Measurements from ENCODE around the gene ELOA. TPM values are rescaled to one million over a fixed set of nuclear protein-coding genes. Genes with fewer than 3 reads are reported as not detected.
A peak's percentile ranks its signal among the peaks of the same experiment; 100 is the strongest.

ELOA gene
- total and polyA plus RNA-seq, 2 of the 13 experiments (the other 11 are each of a cell fraction or from before 2014, with no cell fraction given): 14.2 to 28.5 TPM

- TF ChIP-seq KAT2B (IDR thresholded peaks at IDR 0.05; ENCODE audit: borderline replicate concordance, low read depth, low read length): no peak
- TF ChIP-seq, protein P1, sequence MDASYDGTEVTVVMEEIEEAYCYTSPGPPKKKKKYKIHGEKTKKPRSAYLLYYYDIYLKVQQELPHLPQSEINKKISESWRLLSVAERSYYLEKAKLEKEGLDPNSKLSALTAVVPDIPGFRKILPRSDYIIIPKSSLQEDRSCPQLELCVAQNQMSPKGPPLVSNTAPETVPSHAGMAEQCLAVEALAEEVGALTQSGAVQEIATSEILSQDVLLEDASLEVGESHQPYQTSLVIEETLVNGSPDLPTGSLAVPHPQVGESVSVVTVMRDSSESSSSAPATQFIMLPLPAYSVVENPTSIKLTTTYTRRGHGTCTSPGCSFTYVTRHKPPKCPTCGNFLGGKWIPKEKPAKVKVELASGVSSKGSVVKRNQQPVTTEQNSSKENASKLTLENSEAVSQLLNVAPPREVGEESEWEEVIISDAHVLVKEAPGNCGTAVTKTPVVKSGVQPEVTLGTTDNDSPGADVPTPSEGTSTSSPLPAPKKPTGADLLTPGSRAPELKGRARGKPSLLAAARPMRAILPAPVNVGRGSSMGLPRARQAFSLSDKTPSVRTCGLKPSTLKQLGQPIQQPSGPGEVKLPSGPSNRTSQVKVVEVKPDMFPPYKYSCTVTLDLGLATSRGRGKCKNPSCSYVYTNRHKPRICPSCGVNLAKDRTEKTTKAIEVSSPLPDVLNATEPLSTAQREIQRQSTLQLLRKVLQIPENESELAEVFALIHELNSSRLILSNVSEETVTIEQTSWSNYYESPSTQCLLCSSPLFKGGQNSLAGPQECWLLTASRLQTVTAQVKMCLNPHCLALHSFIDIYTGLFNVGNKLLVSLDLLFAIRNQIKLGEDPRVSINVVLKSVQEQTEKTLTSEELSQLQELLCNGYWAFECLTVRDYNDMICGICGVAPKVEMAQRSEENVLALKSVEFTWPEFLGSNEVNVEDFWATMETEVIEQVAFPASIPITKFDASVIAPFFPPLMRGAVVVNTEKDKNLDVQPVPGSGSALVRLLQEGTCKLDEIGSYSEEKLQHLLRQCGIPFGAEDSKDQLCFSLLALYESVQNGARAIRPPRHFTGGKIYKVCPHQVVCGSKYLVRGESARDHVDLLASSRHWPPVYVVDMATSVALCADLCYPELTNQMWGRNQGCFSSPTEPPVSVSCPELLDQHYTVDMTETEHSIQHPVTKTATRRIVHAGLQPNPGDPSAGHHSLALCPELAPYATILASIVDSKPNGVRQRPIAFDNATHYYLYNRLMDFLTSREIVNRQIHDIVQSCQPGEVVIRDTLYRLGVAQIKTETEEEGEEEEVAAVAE (CRISPR knock-in tag; IDR thresholded peaks at IDR 0.05; ENCODE audit: borderline replicate concordance): no peak; the same call in 1 of the 2 replicates
- no peak for TF ChIP-seq STAT5B (CRISPR knock-in tag; IDR thresholded peaks at IDR 0.05)
- TF ChIP-seq SETDB1 (CRISPR knock-in tag; IDR thresholded peaks at IDR 0.05; ENCODE audit: borderline replicate concordance): no peak
- TF ChIP-seq MXD4 (CRISPR knock-in tag; IDR thresholded peaks at IDR 0.05): peak; percentile 27; the same call in 1 of the 2 replicates
- TF ChIP-seq NONO (IDR thresholded peaks at IDR 0.05): no peak
- TF ChIP-seq NONO (CRISPR knock-in tag; conservative IDR thresholded peaks at IDR 0.05): 0 out of 2 replicates have a peak, but pooled peaks have one; percentile 7
- TF ChIP-seq ZNF784 (CRISPR knock-in tag; IDR thresholded peaks at IDR 0.05; ENCODE audit: borderline replicate concordance): no peak
- TF ChIP-seq HES4 (CRISPR knock-in tag; IDR thresholded peaks at IDR 0.05; ENCODE audit: borderline replicate concordance): peak; percentile 11; the same call in 1 of the 2 replicates
- no peak for TF ChIP-seq PHF21A (CRISPR knock-in tag; IDR thresholded peaks at IDR 0.05)
- TF ChIP-seq ZNF891 (CRISPR knock-in tag; IDR thresholded peaks at IDR 0.05): 0 out of 2 replicates have a peak, but pooled peaks have one; percentile 59
- peak; percentile 99 for TF ChIP-seq ZSCAN29 (CRISPR knock-in tag; conservative IDR thresholded peaks at IDR 0.05)
- peak; percentile 26 for TF ChIP-seq HNRNPLL (IDR thresholded peaks at IDR 0.05; ENCODE audit: low read depth, low read length, poor library complexity, severe bottlenecking)
- TF ChIP-seq CBX5 (CRISPR knock-in tag; IDR thresholded peaks at IDR 0.05; ENCODE audit: borderline replicate concordance): no peak; the same call in 1 of the 2 replicates
- no peak for TF ChIP-seq ZNF513 (CRISPR knock-in tag; conservative IDR thresholded peaks at IDR 0.05)
- TF ChIP-seq POLR2AphosphoS2 (IDR thresholded peaks at IDR 0.05; ENCODE audit: low read depth, low read length): no peak
- TF ChIP-seq CENPX (CRISPR knock-in tag; IDR thresholded peaks at IDR 0.05): no peak
- TF ChIP-seq ZNF816 (CRISPR knock-in tag; IDR thresholded peaks at IDR 0.05; ENCODE audit: borderline replicate concordance): peak; percentile 88; the same call in 1 of the 2 replicates
- TF ChIP-seq, protein P2, sequence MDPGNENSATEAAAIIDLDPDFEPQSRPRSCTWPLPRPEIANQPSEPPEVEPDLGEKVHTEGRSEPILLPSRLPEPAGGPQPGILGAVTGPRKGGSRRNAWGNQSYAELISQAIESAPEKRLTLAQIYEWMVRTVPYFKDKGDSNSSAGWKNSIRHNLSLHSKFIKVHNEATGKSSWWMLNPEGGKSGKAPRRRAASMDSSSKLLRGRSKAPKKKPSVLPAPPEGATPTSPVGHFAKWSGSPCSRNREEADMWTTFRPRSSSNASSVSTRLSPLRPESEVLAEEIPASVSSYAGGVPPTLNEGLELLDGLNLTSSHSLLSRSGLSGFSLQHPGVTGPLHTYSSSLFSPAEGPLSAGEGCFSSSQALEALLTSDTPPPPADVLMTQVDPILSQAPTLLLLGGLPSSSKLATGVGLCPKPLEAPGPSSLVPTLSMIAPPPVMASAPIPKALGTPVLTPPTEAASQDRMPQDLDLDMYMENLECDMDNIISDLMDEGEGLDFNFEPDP (CRISPR knock-in tag; conservative IDR thresholded peaks at IDR 0.05): 0 out of 2 replicates have a peak, but pooled peaks have one; percentile 45
- TF ChIP-seq ZNF446 (CRISPR knock-in tag; IDR thresholded peaks at IDR 0.05): no peak; the same call in 1 of the 2 replicates
- TF ChIP-seq ZNF709 (CRISPR knock-in tag; IDR thresholded peaks at IDR 0.05): no peak; the same call in 1 of the 2 replicates
These were observed 56.5 kb downstream of the ELOA start (continued) for GRCh38 chr1:23799570-23800399.
